Measurements from ENCODE around the gene DCHS2. TPM values are rescaled to one million over a fixed set of nuclear protein-coding genes. Genes with fewer than 3 reads are reported as not detected.

The DCHS2 gene
- total RNA-seq, 2 experiments from 2014 or later, result not detected

GRCh38 chr4:154467886-154468285 lies 23.7 kb downstream of the DCHS2 start:
- Histone ChIP-seq H3K4me1 (ENCODE audit: insufficient read depth, low read length, poor library complexity, severe bottlenecking) (no peaks in the 10 kb centered on the region), H3K9me2 (ENCODE audit: insufficient read depth, low read length) (no peaks in the 10 kb centered on the region), H4K20me1 (ENCODE audit: insufficient read depth, low read length) (no peaks in the 10 kb centered on the region), H3K27ac (ENCODE audit: low read depth, low read length, poor library complexity, severe bottlenecking) (no peak overlapping the region), H3K9me3 (ENCODE audit: low read length) (no peaks in the 10 kb centered on the region), H2AFZ (ENCODE audit: low read length) (no peak overlapping the region), H3K4me2 (ENCODE audit: low read length) (no peak overlapping the region), H3K4me3 (ENCODE audit: low read depth, low read length, poor library complexity, severe bottlenecking) (no peak overlapping the region), H3K79me2 (ENCODE audit: insufficient read depth, low read depth, low read length) (no peaks in the 10 kb centered on the region), H3K36me3 (ENCODE audit: insufficient read depth, low read length) (no peaks in the 10 kb centered on the region)
- CTCF ChIA-PET (ENCODE audit: unreplicated experiment), result no interaction called here
- TF ChIP-seq, protein P1, sequence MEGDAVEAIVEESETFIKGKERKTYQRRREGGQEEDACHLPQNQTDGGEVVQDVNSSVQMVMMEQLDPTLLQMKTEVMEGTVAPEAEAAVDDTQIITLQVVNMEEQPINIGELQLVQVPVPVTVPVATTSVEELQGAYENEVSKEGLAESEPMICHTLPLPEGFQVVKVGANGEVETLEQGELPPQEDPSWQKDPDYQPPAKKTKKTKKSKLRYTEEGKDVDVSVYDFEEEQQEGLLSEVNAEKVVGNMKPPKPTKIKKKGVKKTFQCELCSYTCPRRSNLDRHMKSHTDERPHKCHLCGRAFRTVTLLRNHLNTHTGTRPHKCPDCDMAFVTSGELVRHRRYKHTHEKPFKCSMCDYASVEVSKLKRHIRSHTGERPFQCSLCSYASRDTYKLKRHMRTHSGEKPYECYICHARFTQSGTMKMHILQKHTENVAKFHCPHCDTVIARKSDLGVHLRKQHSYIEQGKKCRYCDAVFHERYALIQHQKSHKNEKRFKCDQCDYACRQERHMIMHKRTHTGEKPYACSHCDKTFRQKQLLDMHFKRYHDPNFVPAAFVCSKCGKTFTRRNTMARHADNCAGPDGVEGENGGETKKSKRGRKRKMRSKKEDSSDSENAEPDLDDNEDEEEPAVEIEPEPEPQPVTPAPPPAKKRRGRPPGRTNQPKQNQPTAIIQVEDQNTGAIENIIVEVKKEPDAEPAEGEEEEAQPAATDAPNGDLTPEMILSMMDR (conservative IDR thresholded peaks at IDR 0.05; ENCODE audit: low read length), result no peak
- TF ChIP-seq EZH2phosphoT487 (IDR thresholded peaks at IDR 0.05; ENCODE audit: borderline replicate concordance, low read depth, low read length), result no peak
- intact Hi-C loops (cut with micrococcal nuclease; ENCODE audit: unreplicated experiment), result no loop called here
- BruUV-seq (replicated peaks), result no TSS peak
- POLR2A ChIA-PET, result no interaction called here
- DNase-seq (ENCODE audit: low spot score), result no peak

GRCh38 chr4:154466336-154466735 lies 25.3 kb downstream of the DCHS2 start:
- Histone ChIP-seq H4K20me1 (ENCODE audit: insufficient read depth, low read length) (no peaks in the 10 kb centered on the region), H3K9me3 (ENCODE audit: low read length) (no peaks in the 10 kb centered on the region), H3K4me3 (ENCODE audit: low read depth, low read length, poor library complexity, severe bottlenecking) (no peak overlapping the region), H3K9me2 (ENCODE audit: insufficient read depth, low read length) (no peaks in the 10 kb centered on the region), H3K36me3 (ENCODE audit: insufficient read depth, low read length) (no peaks in the 10 kb centered on the region), H3K4me1 (ENCODE audit: insufficient read depth, low read length, poor library complexity, severe bottlenecking) (no peaks in the 10 kb centered on the region), H3K27ac (ENCODE audit: low read depth, low read length, poor library complexity, severe bottlenecking) (no peak overlapping the region), H3K4me2 (ENCODE audit: low read length) (no peak overlapping the region), H2AFZ (ENCODE audit: low read length) (no peak overlapping the region), H3K79me2 (ENCODE audit: insufficient read depth, low read depth, low read length) (no peaks in the 10 kb centered on the region)
- no TSS peak for BruUV-seq (replicated peaks)
- ChIA-PET CTCF (ENCODE audit: unreplicated experiment) (no interaction called here), POLR2A (interaction anchor here (0.8 to 1.0 kb wide), 2 partner anchors 11 to 14 kb away, joined by 3 to 4 read pairs; no protein-coding TSS in a partner anchor)
- TF ChIP-seq, protein P1 (conservative IDR thresholded peaks at IDR 0.05; ENCODE audit: low read length), result no peak
- TF ChIP-seq EZH2phosphoT487 (IDR thresholded peaks at IDR 0.05; ENCODE audit: borderline replicate concordance, low read depth, low read length), result no peak
- DNase-seq (ENCODE audit: low spot score), result no peak
- intact Hi-C loops (cut with micrococcal nuclease; ENCODE audit: unreplicated experiment), result no loop called here

DNA sequence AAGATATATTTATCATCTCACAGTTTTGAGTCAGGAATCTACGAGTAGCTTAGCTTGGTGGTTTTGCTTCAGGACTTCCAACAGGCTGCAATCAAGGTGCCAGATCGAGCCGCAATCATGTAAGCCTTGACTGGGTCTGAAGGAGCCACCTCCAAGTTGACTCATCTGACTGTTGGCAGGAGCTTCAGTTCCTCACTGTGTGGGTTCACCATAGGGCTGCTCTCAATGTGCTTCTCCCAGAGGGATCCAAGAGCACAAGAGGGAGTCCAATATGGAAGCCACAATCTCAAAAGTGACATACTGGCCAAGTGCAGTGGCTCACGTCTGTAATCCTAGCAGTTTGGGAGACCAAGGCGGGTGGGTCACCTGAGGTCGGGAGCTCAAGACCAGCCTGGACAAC lies 26.5 kb downstream of the DCHS2 start:
- Histone ChIP-seq H2AFZ (ENCODE audit: low read length) (no peak overlapping the region), H3K4me3 (ENCODE audit: low read depth, low read length, poor library complexity, severe bottlenecking) (no peak overlapping the region), H3K4me1 (ENCODE audit: insufficient read depth, low read length, poor library complexity, severe bottlenecking) (no peaks in the 10 kb centered on the region), H4K20me1 (ENCODE audit: insufficient read depth, low read length) (no peaks in the 10 kb centered on the region), H3K36me3 (ENCODE audit: insufficient read depth, low read length) (no peaks in the 10 kb centered on the region), H3K79me2 (ENCODE audit: insufficient read depth, low read depth, low read length) (no peaks in the 10 kb centered on the region), H3K27ac (ENCODE audit: low read depth, low read length, poor library complexity, severe bottlenecking) (no peak overlapping the region), H3K9me2 (ENCODE audit: insufficient read depth, low read length) (no peaks in the 10 kb centered on the region), H3K4me2 (ENCODE audit: low read length) (no peak overlapping the region), H3K9me3 (ENCODE audit: low read length) (no peaks in the 10 kb centered on the region)
- no TSS peak for BruUV-seq (replicated peaks)
- intact Hi-C loops (cut with micrococcal nuclease; ENCODE audit: unreplicated experiment), result no loop called here
- TF ChIP-seq, protein P1 (conservative IDR thresholded peaks at IDR 0.05; ENCODE audit: low read length), result no peak
- TF ChIP-seq EZH2phosphoT487 (IDR thresholded peaks at IDR 0.05; ENCODE audit: borderline replicate concordance, low read depth, low read length), result no peak
- ChIA-PET CTCF (ENCODE audit: unreplicated experiment) (no interaction called here), POLR2A (interaction anchor here (0.6 kb wide), 1 partner anchor 21 kb away, joined by 3 read pairs; no protein-coding TSS in a partner anchor)
- no peak for DNase-seq (ENCODE audit: low spot score)

Data from OCI-LY7 (cell line).